SU-DHL-6 (cell line): ENCODE measurements around the gene NME7.

Experiments
- H2AFZ ChIP-seq: fragments of 200-600 bp; sonication (generic); 2 replicates; pipeline ENCODE4 v1.6.1; 2014; ENCODE audit warnings: low read depth, mild to moderate bottlenecking, moderate library complexity, mixed read lengths, antibody characterized with exemption, low read length; ENCODE audit not compliant: severe bottlenecking
- H3F3A ChIP-seq: fragments of 200-600 bp; shearing (Covaris generic); 2 replicates; pipeline ENCODE4 v1.6.0; 2016; ENCODE audit warnings: antibody characterized with exemption, mild to moderate bottlenecking; ENCODE audit not compliant: insufficient read depth
- H3K27ac ChIP-seq: fragments of 200-600 bp; sonication (generic); 2 replicates; pipeline ENCODE4 v1.5.1; 2016; ENCODE audit warnings: low read depth, mild to moderate bottlenecking, low read length, moderate library complexity, mixed read lengths
- H3K27me3 ChIP-seq: fragments of 200-600 bp; sonication (generic), shearing (Covaris generic); 2 replicates; pipeline ENCODE4 v1.6.0; 2014; ENCODE audit warnings: mild to moderate bottlenecking, low read length
- H3K36me3 ChIP-seq: fragments of 200-600 bp; sonication (generic); 2 replicates; pipeline ENCODE4 v1.6.1; 2014; ENCODE audit warnings: mild to moderate bottlenecking, low read length, mixed read lengths
- H3K4me2 ChIP-seq: fragments of 300-600, 200-600 bp; shearing (Covaris generic), sonication (generic); 2 replicates; pipeline ENCODE4 v1.6.0; 2014; ENCODE audit warnings: low read length, low read depth, mild to moderate bottlenecking; ENCODE audit not compliant: poor library complexity, severe bottlenecking
- H3K4me3 ChIP-seq: fragments of 200-600 bp; sonication (generic); 2 replicates; pipeline ENCODE4 v1.5.1; 2014; ENCODE audit warnings: antibody characterized with exemption, low read length, mild to moderate bottlenecking, mixed read lengths; ENCODE audit not compliant: insufficient read depth, poor library complexity, severe bottlenecking
- H3K79me2 ChIP-seq: fragments of 200-600 bp; sonication (generic); 2 replicates; pipeline ENCODE4 v1.6.1; 2014; ENCODE audit warnings: mild to moderate bottlenecking, low read length, moderate library complexity; ENCODE audit not compliant: insufficient read depth
- H3K9ac ChIP-seq: fragments of 200-600 bp; sonication (generic); 2 replicates; pipeline ENCODE4 v1.7.0; 2014; ENCODE audit warnings: mild to moderate bottlenecking, low read length
- H3K9me2 ChIP-seq: fragments of 200-600 bp; sonication (generic); replicated peaks from 2 replicates; pipeline ENCODE4 v1.6.1; 2014; ENCODE audit warnings: low read length; ENCODE audit not compliant: insufficient read depth
- H3K9me3 ChIP-seq: fragments of 200-600 bp; sonication (generic); 2 replicates; pipeline ENCODE4 v1.6.1; 2014; ENCODE audit warnings: low read length, mixed read lengths; ENCODE audit not compliant: insufficient read depth
- H4K20me1 ChIP-seq: fragments of 200-600 bp; sonication (generic); 2 replicates; pipeline ENCODE4 v1.6.1; 2014; ENCODE audit warnings: low read depth, mild to moderate bottlenecking, antibody characterized with exemption, low read length, moderate library complexity, mixed read lengths
- EZH2phosphoT487 ChIP-seq: fragments of 200-600 bp; sonication (generic), shearing (Covaris generic); conservative IDR thresholded peaks from 2 replicates; pipeline ENCODE4 v1.6.1; 2018; ENCODE audit warnings: mild to moderate bottlenecking, antibody characterized with exemption, low read length, moderate library complexity, mixed read lengths
- TF ChIP-seq, protein P1 (sequence below): fragments of 200-600 bp; sonication (generic); IDR thresholded peaks from one replicate; pipeline ENCODE4 v1.5.1; 2017; ENCODE audit warnings: antibody characterized with exemption, mild to moderate bottlenecking, low read length, moderate library complexity; ENCODE audit not compliant: insufficient read depth, poor library complexity, severe bottlenecking

The NME7 gene

DNA sequence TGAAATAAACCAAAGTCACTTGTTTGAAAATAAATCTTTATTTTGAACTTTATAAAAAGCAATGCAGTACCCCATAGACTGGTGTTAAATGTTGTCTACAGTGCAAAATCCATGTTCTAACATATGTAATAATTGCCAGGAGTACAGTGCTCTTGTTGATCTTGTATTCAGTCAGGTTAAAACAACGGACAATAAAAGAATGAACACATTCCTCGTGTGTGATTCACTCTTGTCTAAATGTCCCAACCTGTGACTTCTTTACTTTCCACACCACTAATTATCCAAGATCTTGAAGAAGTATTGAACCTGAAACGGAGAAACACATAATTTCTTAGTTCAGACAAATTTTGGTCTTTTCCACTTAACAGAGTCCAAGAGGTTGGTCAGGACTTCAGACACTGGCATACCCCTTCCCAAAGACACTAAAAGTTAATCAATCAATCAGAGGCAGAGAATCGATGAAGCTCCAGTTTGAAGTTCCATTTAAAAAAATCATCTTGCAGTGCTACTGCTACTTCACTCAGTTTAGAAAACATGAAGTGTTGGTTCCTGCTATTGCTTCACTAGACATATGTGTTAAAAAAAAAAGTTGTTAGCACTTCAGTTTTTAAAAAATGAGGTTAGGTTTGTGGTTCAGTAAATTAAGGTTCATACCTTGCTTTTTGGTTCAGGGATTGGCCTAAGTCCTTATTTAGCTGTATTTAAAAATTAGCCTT is 234.9 kb downstream of the NME7 start:
- TF ChIP-seq EZH2phosphoT487 = no peak
- TF ChIP-seq, protein P1, sequence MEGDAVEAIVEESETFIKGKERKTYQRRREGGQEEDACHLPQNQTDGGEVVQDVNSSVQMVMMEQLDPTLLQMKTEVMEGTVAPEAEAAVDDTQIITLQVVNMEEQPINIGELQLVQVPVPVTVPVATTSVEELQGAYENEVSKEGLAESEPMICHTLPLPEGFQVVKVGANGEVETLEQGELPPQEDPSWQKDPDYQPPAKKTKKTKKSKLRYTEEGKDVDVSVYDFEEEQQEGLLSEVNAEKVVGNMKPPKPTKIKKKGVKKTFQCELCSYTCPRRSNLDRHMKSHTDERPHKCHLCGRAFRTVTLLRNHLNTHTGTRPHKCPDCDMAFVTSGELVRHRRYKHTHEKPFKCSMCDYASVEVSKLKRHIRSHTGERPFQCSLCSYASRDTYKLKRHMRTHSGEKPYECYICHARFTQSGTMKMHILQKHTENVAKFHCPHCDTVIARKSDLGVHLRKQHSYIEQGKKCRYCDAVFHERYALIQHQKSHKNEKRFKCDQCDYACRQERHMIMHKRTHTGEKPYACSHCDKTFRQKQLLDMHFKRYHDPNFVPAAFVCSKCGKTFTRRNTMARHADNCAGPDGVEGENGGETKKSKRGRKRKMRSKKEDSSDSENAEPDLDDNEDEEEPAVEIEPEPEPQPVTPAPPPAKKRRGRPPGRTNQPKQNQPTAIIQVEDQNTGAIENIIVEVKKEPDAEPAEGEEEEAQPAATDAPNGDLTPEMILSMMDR = no peak
- Histone ChIP-seq H4K20me1 (no peaks in the 10 kb centered on the region), H3K9me2 (no peaks in the 10 kb centered on the region), H3K36me3 (no peaks in the 10 kb centered on the region), H3K27ac (no peak overlapping the region), H3K9me3 (no peaks in the 10 kb centered on the region), H3K4me2 (no peak overlapping the region), H3F3A (no peaks in the 10 kb centered on the region), H3K79me2 (no peaks in the 10 kb centered on the region), H2AFZ (no peak overlapping the region), H3K27me3 (no peaks in the 10 kb centered on the region), H3K9ac (no peak overlapping the region), H3K4me3 (no peak overlapping the region)

DNA sequence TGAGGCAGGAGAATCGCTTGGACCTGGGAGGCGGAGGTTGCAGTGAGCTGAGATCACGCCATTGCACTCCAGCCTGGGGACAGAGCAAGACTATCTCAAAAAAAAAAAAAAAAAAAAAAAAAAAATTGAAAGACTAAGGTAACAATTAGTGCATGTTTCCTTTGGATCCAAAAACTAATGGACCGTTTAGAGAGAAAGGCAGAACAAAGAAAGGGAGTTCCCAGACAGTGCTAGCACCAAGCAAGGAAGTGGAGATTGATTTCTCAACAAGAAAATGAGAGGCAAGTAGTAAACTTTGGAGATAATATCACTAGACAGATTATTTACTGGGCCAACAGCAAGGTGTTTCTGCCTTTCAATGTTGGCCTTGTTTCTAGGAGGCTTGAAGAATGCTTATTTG is 236.9 kb downstream of the NME7 start:
- Histone ChIP-seq H3F3A (no peaks in the 10 kb centered on the region), H3K27me3 (no peaks in the 10 kb centered on the region), H3K79me2 (no peaks in the 10 kb centered on the region), H3K9me2 (no peaks in the 10 kb centered on the region), H3K9ac (no peak overlapping the region), H3K9me3 (no peaks in the 10 kb centered on the region), H3K27ac (no peak overlapping the region), H3K36me3 (no peaks in the 10 kb centered on the region), H3K4me2 (no peak overlapping the region), H3K4me3 (no peak overlapping the region), H2AFZ (no peak overlapping the region), H4K20me1 (no peaks in the 10 kb centered on the region)
- TF ChIP-seq, protein P1 = no peak

DNA sequence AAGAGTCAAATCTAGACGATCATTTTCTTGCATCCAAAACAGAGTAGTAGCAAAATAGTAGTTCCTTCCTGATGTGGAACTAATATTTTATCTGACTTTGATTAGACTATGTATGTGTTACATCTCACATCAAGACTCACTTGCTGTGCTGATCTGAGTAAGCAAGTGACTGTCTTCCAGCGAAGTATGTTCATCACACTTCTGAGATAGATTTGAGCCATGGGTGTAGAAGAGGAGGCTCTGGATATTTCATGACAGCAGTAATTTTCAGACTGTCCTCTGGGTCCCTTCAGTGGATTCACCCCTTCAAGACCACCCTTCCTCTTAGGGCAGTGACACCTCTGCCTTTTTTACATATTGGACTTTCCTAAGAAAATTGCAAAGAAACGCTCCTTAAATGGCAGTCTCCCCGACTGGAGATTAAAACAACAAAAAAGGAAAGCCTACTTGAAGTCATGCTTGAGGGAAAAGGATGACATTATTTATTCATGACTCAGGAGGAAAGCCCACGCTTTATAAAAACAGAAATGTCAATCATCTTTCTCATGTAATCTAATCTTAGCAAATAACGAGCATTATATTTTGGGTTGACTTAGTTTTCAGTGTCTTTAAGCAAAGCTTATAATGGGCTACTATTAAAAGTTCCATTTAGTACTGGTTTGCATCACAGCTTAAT is 238.3 kb downstream of the NME7 start:
- Histone ChIP-seq H3K36me3 (no peaks in the 10 kb centered on the region), H3K27me3 (no peaks in the 10 kb centered on the region), H2AFZ (no peak overlapping the region), H4K20me1 (no peaks in the 10 kb centered on the region), H3K4me2 (no peak overlapping the region), H3K27ac (no peak overlapping the region), H3K9ac (no peak overlapping the region), H3K9me3 (no peaks in the 10 kb centered on the region), H3K9me2 (no peaks in the 10 kb centered on the region), H3K4me3 (no peak overlapping the region), H3F3A (no peaks in the 10 kb centered on the region), H3K79me2 (no peaks in the 10 kb centered on the region)
- TF ChIP-seq, protein P1 = no peak
- TF ChIP-seq EZH2phosphoT487 = no peak
